Liver (tissue), 9 donors: ENCODE measurements around the gene KDM2B. TPM values are rescaled to one million over a fixed set of nuclear protein-coding genes. Genes with fewer than 3 reads are reported as not detected.

Experiments
- DNase-seq: peaks from one replicate; pipeline ENCODE4 v3.0.0-alpha.2; 2017; ENCODE audit warnings: low spot score
- H3K27ac ChIP-seq, 2 donors: one replicate each; pipeline ENCODE4 v1.7.0; 2013; ENCODE audit warnings: inconsistent platforms in 2 of 2, low read length in 2 of 2, control low read depth in 1 of 2, low read depth in 1 of 2, mild to moderate bottlenecking in 1 of 2
- H3K27me3 ChIP-seq, 4 donors: one replicate each; pipeline versions ENCODE4 v1.6.1 to v1.7.0; 2013; ENCODE audit warnings: low read length in 3 of 4, inconsistent platforms in 1 of 4, mild to moderate bottlenecking in 1 of 4, moderate library complexity in 1 of 4; ENCODE audit not compliant: control insufficient read depth in 4 of 4, insufficient read depth in 4 of 4
- H3K36me3 ChIP-seq, 4 donors: one replicate each; pipeline versions ENCODE4 v1.6.1 to v1.7.0; 2013; ENCODE audit warnings: low read length in 3 of 4, mild to moderate bottlenecking in 3 of 4, low read depth in 1 of 4, moderate library complexity in 1 of 4; ENCODE audit not compliant: control insufficient read depth in 4 of 4, insufficient read depth in 3 of 4
- H3K4me1 ChIP-seq, 4 donors: one replicate each; pipeline versions ENCODE4 v1.6.1 to v1.7.0; 2013; ENCODE audit warnings: low read length in 3 of 4, mild to moderate bottlenecking in 3 of 4, moderate library complexity in 1 of 4; ENCODE audit not compliant: control insufficient read depth in 4 of 4, insufficient read depth in 4 of 4
- H3K4me3 ChIP-seq, 3 donors: one replicate each; pipeline versions ENCODE4 v1.6.1 to v1.7.0; 2013; ENCODE audit warnings: low read length in 3 of 3, control low read depth in 1 of 3, low read depth in 1 of 3, mild to moderate bottlenecking in 1 of 3
- H3K9ac ChIP-seq, 2 donors: one replicate each; pipeline ENCODE4 v1.7.0; 2013; ENCODE audit warnings: low read length in 2 of 2, mild to moderate bottlenecking in 2 of 2, moderate library complexity in 2 of 2, control low read depth in 1 of 2, low read depth in 1 of 2
- H3K9me3 ChIP-seq, 4 donors: one replicate each; pipeline versions ENCODE4 v1.6.1 to v1.7.0; 2013; ENCODE audit warnings: low read length in 3 of 4; ENCODE audit not compliant: control insufficient read depth in 4 of 4
- ATF3 ChIP-seq: IDR thresholded peaks from 2 replicates; pipeline ENCODE4 v1.6.1; 2016; ENCODE audit warnings: antibody characterized with exemption
- CTCF ChIP-seq: fragments of 150-350 bp; IDR thresholded peaks from 2 replicates; pipeline ENCODE4 v1.5.1; 2017; ENCODE audit warnings: improper control_type of control experiment, low read depth, low read length; ENCODE audit not compliant: missing input control
- EGR1 ChIP-seq, 2 donors: IDR thresholded peaks; 2 replicates each; pipeline ENCODE4 v1.6.1; 2016 to 2018; ENCODE audit warnings: antibody characterized with exemption in 2 of 2, low read depth in 2 of 2
- FOXA1 ChIP-seq: IDR thresholded peaks from 2 replicates; pipeline ENCODE4 v1.6.1; 2016; ENCODE audit warnings: antibody characterized with exemption
- FOXA2 ChIP-seq: IDR thresholded peaks from 2 replicates; pipeline ENCODE4 v1.6.1; 2016; ENCODE audit warnings: antibody characterized with exemption
- GABPA ChIP-seq, 2 donors: IDR thresholded peaks in 1 of 2; conservative IDR thresholded peaks in 1 of 2; 2 replicates each; pipeline ENCODE4 v1.6.1; 2016; ENCODE audit warnings: antibody characterized with exemption in 2 of 2, mild to moderate bottlenecking in 1 of 2, moderate library complexity in 1 of 2
- HNF4A ChIP-seq, 2 donors: conservative IDR thresholded peaks; 2 replicates each; pipeline ENCODE4 v1.6.1; 2016; ENCODE audit warnings: antibody characterized with exemption in 2 of 2, mild to moderate bottlenecking in 2 of 2
- HNF4G ChIP-seq: IDR thresholded peaks from 2 replicates; pipeline ENCODE4 v1.6.1; 2016; ENCODE audit warnings: antibody characterized with exemption
- JUND ChIP-seq, 2 donors: IDR thresholded peaks; 2 replicates each; pipeline ENCODE4 v1.6.1; 2016; ENCODE audit warnings: antibody characterized with exemption in 2 of 2
- NR2F2 ChIP-seq: IDR thresholded peaks from 2 replicates; pipeline ENCODE4 v1.6.1; 2016; ENCODE audit warnings: antibody characterized with exemption
- RAD21 ChIP-seq, 2 donors: IDR thresholded peaks; 2 replicates each; pipeline ENCODE4 v1.6.1; 2016; ENCODE audit warnings: antibody characterized with exemption in 2 of 2, mild to moderate bottlenecking in 2 of 2
- REST ChIP-seq: IDR thresholded peaks from 2 replicates; pipeline ENCODE4 v1.6.1; 2016; ENCODE audit warnings: antibody characterized with exemption, mild to moderate bottlenecking
- RXRA ChIP-seq, 2 donors: IDR thresholded peaks; 2 replicates each; pipeline ENCODE4 v1.6.1; 2017 to 2018; ENCODE audit warnings: antibody characterized with exemption in 2 of 2, mild to moderate bottlenecking in 1 of 2
- SP1 ChIP-seq: IDR thresholded peaks from 2 replicates; pipeline ENCODE4 v1.6.1; 2018; ENCODE audit warnings: antibody characterized with exemption, mild to moderate bottlenecking
- TAF1 ChIP-seq: conservative IDR thresholded peaks from 2 replicates; pipeline ENCODE4 v1.6.1; 2016; ENCODE audit warnings: antibody characterized with exemption, mild to moderate bottlenecking
- WGBS: extraction: QIAGEN DNeasy Blood & Tissue Kit; methylation state at CpG from one replicate; pipeline ENCODE4 v1.1.7; 2013; 5-methylcytosine and 5-hydroxymethylcytosine counted together
- polyA plus RNA-seq, 2 donors: library from polyadenylated mRNA; stranded (reverse) in 1 of 2; unstranded in 1 of 2; fragments of 200-250 nt in 1 of 2; fragments of >200 nt in 1 of 2; fragmentation: Nextera tagmentation in 1 of 2; extraction: Ambion mirVana in 1 of 2; gene quantifications; one replicate each; pipeline versions ENCODE4 v1.2.1 to v1.2.3, GENCODE V29; 2013 to 2015
- total RNA-seq, 2 donors: library from RNA; depleted of rRNA; stranded (reverse); fragments of >200 nt; gene quantifications; one replicate each; pipeline ENCODE4 v1.2.3, GENCODE V29; 2014
- TF ChIP-seq, protein P1 (sequence below): IDR thresholded peaks from 2 replicates; pipeline ENCODE4 v1.6.1; 2016; ENCODE audit warnings: antibody characterized with exemption
- TF ChIP-seq, protein P2 (sequence below): IDR thresholded peaks from 2 replicates; pipeline ENCODE4 v1.6.1; 2016; ENCODE audit warnings: antibody characterized with exemption
- donor health status: healthy.
- donor health status: healthy.
- donor health status: healthy.
- donor health status: healthy.
- donor health status: healthy.

KDM2B gene
- total and polyA plus RNA-seq, 4 donors = 7.0 to 34.2 (median 10.6) TPM

DNA sequence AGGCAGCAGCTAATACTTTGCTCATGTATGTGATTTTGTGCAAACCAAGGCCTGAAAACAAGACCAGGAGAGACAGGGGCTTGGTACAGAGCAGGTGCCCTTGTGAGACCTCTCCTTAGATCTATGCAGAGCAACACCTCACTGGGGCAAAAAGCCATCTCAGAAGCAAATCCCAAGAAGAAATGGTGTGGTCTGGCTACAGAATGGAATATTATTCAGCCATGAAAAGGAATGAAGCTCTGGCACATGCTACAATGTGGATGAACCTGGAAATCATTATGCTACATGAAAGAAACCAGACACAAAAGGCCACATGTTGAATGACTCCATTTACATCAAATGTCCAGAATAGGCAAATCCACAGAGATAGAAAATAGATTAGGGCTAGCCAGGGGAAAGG lies 61.6 kb downstream of the KDM2B start:
- DNase-seq = no peak
- Histone ChIP-seq H3K36me3 (peaks cover 0 to 2% (median 0%) of the 10 kb centered on the region in 4 donors), H3K9ac (no peak overlapping the region), H3K4me3 (no peak overlapping the region), H3K27ac (peak overlapping the region; percentile 96 to 97), H3K4me1 (peaks cover 24 to 49% (median 37%) of the 10 kb centered on the region in 4 donors), H3K27me3 (no peaks in the 10 kb centered on the region), H3K9me3 (no peaks in the 10 kb centered on the region)
- no peak for TF ChIP-seq JUND (IDR thresholded peaks at IDR 0.05)
- TF ChIP-seq FOXA1 = no peak
- no peak for TF ChIP-seq SP1
- no peak for TF ChIP-seq CTCF
- TF ChIP-seq ATF3 = no peak
- no peak for TF ChIP-seq REST
- TF ChIP-seq NR2F2 = no peak
- TF ChIP-seq TAF1 = no peak
- TF ChIP-seq RXRA (IDR thresholded peaks at IDR 0.05) = no peak
- TF ChIP-seq HNF4G = no peak
- TF ChIP-seq HNF4A (conservative IDR thresholded peaks at IDR 0.05) = no peak

DNA sequence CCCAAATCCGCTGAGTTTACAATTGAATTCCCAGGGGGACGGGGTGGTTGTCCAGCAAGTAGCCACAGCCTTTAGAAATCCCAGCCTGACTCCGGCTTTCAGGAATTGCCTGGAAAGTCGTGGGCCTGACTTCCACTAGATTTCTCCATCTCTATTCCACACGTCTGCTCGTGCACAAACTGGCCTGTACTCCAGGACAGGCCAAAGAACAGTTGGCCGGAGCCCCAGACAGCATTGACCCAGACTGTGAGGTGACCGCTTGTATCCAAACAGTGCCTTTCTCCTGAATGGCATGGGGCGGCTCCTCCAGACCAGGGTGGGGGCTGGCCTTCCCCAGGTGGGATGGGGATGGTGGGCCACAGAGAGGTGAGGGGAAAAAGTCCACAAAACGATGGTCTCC lies 62.2 kb downstream of the KDM2B start:
- Histone ChIP-seq H3K36me3 (no peaks in the 10 kb centered on the region), H3K9ac (no peak overlapping the region), H3K27me3 (no peaks in the 10 kb centered on the region), H3K4me1 (peaks cover 24 to 55% (median 39%) of the 10 kb centered on the region in 4 donors), H3K9me3 (no peaks in the 10 kb centered on the region), H3K27ac (peak overlapping the region; percentile 96 to 97), H3K4me3 (no peak overlapping the region)
- WGBS = 39% methylated on average over 10 of the region's 10 CpGs
- peak; percentile 68 for DNase-seq
- TF ChIP-seq, protein P1, sequence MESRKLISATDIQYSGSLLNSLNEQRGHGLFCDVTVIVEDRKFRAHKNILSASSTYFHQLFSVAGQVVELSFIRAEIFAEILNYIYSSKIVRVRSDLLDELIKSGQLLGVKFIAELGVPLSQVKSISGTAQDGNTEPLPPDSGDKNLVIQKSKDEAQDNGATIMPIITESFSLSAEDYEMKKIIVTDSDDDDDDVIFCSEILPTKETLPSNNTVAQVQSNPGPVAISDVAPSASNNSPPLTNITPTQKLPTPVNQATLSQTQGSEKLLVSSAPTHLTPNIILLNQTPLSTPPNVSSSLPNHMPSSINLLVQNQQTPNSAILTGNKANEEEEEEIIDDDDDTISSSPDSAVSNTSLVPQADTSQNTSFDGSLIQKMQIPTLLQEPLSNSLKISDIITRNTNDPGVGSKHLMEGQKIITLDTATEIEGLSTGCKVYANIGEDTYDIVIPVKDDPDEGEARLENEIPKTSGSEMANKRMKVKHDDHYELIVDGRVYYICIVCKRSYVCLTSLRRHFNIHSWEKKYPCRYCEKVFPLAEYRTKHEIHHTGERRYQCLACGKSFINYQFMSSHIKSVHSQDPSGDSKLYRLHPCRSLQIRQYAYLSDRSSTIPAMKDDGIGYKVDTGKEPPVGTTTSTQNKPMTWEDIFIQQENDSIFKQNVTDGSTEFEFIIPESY = peak; percentile 70
- peak; percentile 63 for TF ChIP-seq FOXA1
- peak; percentile 94 for TF ChIP-seq SP1
- peak; percentile 59 for TF ChIP-seq ATF3
- TF ChIP-seq TAF1 = no peak
- TF ChIP-seq EGR1 (IDR thresholded peaks at IDR 0.05; ENCODE audit: low read depth in 2 of 2) = peak in 1 of 2 donors; percentile 86
- TF ChIP-seq RAD21 (IDR thresholded peaks at IDR 0.05) = peak; percentile 41 to 64
- TF ChIP-seq REST = peak; percentile 87
- TF ChIP-seq GABPA (IDR thresholded peaks at IDR 0.05 in 1 of 2, conservative IDR thresholded peaks at IDR 0.05 in 1 of 2) = peak in 1 of 2 donors; percentile 44
- peak; percentile 66 for TF ChIP-seq HNF4G
- peak; percentile 62 for TF ChIP-seq FOXA2
- TF ChIP-seq, protein P2, sequence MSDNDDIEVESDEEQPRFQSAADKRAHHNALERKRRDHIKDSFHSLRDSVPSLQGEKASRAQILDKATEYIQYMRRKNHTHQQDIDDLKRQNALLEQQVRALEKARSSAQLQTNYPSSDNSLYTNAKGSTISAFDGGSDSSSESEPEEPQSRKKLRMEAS = peak; percentile 87
- TF ChIP-seq CTCF = no peak
- TF ChIP-seq NR2F2 = no peak
- TF ChIP-seq HNF4A (conservative IDR thresholded peaks at IDR 0.05) = peak; percentile 94 to 96
- peak in 1 of 2 donors; percentile 71 for TF ChIP-seq JUND (IDR thresholded peaks at IDR 0.05)
